Measurements from ENCODE around the gene SEM1. TPM values are rescaled to one million over a fixed set of nuclear protein-coding genes. Genes with fewer than 3 reads are reported as not detected.
"Not testable (repeated sequence)": the region's sequence is repeated elsewhere in the genome, so short reads cannot be mapped to it uniquely, and the experiment has no call there.

Gene SEM1
- total RNA-seq, 1 donor from 2014 or later, result 60.4 TPM

- Mint-ChIP-seq H3K4me3 (ENCODE audit: unreplicated experiment) (no peak overlapping the region), H3K27ac (ENCODE audit: unreplicated experiment) (no peak overlapping the region), H3K9me3 (ENCODE audit: unreplicated experiment) (no peaks in the 10 kb centered on the region), H3K36me3 (ENCODE audit: low read depth, unreplicated experiment) (no peaks in the 10 kb centered on the region), H3K27me3 (ENCODE audit: unreplicated experiment) (no peaks in the 10 kb centered on the region), H3K4me1 (ENCODE audit: unreplicated experiment) (no peaks in the 10 kb centered on the region)
- no peak for TF ChIP-seq CTCF (IDR thresholded peaks at IDR 0.05; ENCODE audit: unreplicated experiment)
- no peak for DNase-seq (ENCODE audit: low spot score)
Observed at GRCh38 chr7:96667026-96667425, 42.6 kb downstream of the SEM1 start.

- TF ChIP-seq CTCF (IDR thresholded peaks at IDR 0.05; ENCODE audit: unreplicated experiment), result no peak
- Mint-ChIP-seq H3K4me1 (ENCODE audit: unreplicated experiment) (no peaks in the 10 kb centered on the region), H3K36me3 (ENCODE audit: low read depth, unreplicated experiment) (no peaks in the 10 kb centered on the region), H3K9me3 (ENCODE audit: unreplicated experiment) (no peaks in the 10 kb centered on the region), H3K4me3 (ENCODE audit: unreplicated experiment) (no peak overlapping the region), H3K27ac (ENCODE audit: unreplicated experiment) (no peak overlapping the region), H3K27me3 (ENCODE audit: unreplicated experiment) (no peaks in the 10 kb centered on the region)
- no peak for DNase-seq (ENCODE audit: low spot score)
Observed at GRCh38 chr7:96665689-96666088, 44.0 kb downstream of the SEM1 start.

- H3K9me3 Mint-ChIP-seq (ENCODE audit: unreplicated experiment), result no peaks in the 10 kb centered on the region
- no peaks in the 10 kb centered on the region for H3K36me3 Mint-ChIP-seq (ENCODE audit: low read depth, unreplicated experiment)
- no peak overlapping the region for H3K4me3 Mint-ChIP-seq (ENCODE audit: unreplicated experiment)
- no peak for TF ChIP-seq CTCF (IDR thresholded peaks at IDR 0.05; ENCODE audit: unreplicated experiment)
- no peaks in the 10 kb centered on the region for H3K4me1 Mint-ChIP-seq (ENCODE audit: unreplicated experiment)
- no peak for DNase-seq (ENCODE audit: low spot score)
- no peak overlapping the region for H3K27ac Mint-ChIP-seq (ENCODE audit: unreplicated experiment)
- H3K27me3 Mint-ChIP-seq (ENCODE audit: unreplicated experiment), result no peaks in the 10 kb centered on the region
Observed at GRCh38 chr7:96664793-96665192, 44.9 kb downstream of the SEM1 start.

GRCh38 chr7:96663871-96664445 is 45.7 kb downstream of the SEM1 start:
- DNase-seq (ENCODE audit: low spot score), result no peak
- Mint-ChIP-seq H3K4me3 (ENCODE audit: unreplicated experiment) (no peak overlapping the region), H3K9me3 (ENCODE audit: unreplicated experiment) (no peaks in the 10 kb centered on the region), H3K36me3 (ENCODE audit: low read depth, unreplicated experiment) (no peaks in the 10 kb centered on the region), H3K27me3 (ENCODE audit: unreplicated experiment) (no peaks in the 10 kb centered on the region), H3K27ac (ENCODE audit: unreplicated experiment) (no peak overlapping the region), H3K4me1 (ENCODE audit: unreplicated experiment) (no peaks in the 10 kb centered on the region)
- TF ChIP-seq CTCF (IDR thresholded peaks at IDR 0.05; ENCODE audit: unreplicated experiment), result no peak

- Mint-ChIP-seq H3K36me3 (ENCODE audit: low read depth, unreplicated experiment) (no peaks in the 10 kb centered on the region), H3K27ac (ENCODE audit: unreplicated experiment) (no peak overlapping the region), H3K27me3 (ENCODE audit: unreplicated experiment) (no peaks in the 10 kb centered on the region), H3K4me1 (ENCODE audit: unreplicated experiment) (no peaks in the 10 kb centered on the region), H3K9me3 (ENCODE audit: unreplicated experiment) (no peaks in the 10 kb centered on the region), H3K4me3 (ENCODE audit: unreplicated experiment) (no peak overlapping the region)
- no peak for TF ChIP-seq CTCF (IDR thresholded peaks at IDR 0.05; ENCODE audit: unreplicated experiment)
- no peak for DNase-seq (ENCODE audit: low spot score)
Observed at GRCh38 chr7:96663457-96663856, 46.2 kb downstream of the SEM1 start.

- not testable (repeated sequence) for H3K4me3 Mint-ChIP-seq (ENCODE audit: unreplicated experiment); H3K9me3 Mint-ChIP-seq (ENCODE audit: unreplicated experiment); DNase-seq (ENCODE audit: low spot score); H3K36me3 Mint-ChIP-seq (ENCODE audit: low read depth, unreplicated experiment); H3K27ac Mint-ChIP-seq (ENCODE audit: unreplicated experiment); H3K27me3 Mint-ChIP-seq (ENCODE audit: unreplicated experiment); H3K4me1 Mint-ChIP-seq (ENCODE audit: unreplicated experiment)
Observed at GRCh38 chr7:96662151-96662550, 47.5 kb downstream of the SEM1 start.

All from endothelial cell (in vitro differentiated cells).